IMR-90 (cell line): ENCODE measurements around the gene DYTN. TPM values are rescaled to one million over a fixed set of nuclear protein-coding genes. Genes with fewer than 3 reads are reported as not detected.

Source experiments
- ATAC-seq: fragments of 200-7000 bp; cut with Tn5 transposase; 2 replicates; pipeline ENCODE4 v1.9.1; 2020; ENCODE audit warnings: low read depth, mild to moderate bottlenecking, moderate library complexity
- BruUV-seq: library from RNA; stranded (reverse); fragments of 400-500 nt; replicated peaks from 2 replicates; lab custom pipeline; 2021; lab: Mats Ljungman, UMichigan
- CTCF ChIA-PET: fragments of 300-600 bp; formaldehyde crosslinking; extraction: SDS; loops from one replicate; lab custom pipeline; 2021; ENCODE audit warnings: antibody characterized with exemption; lab: Yijun Ruan, JAX
- POLR2A ChIA-PET: fragments of 300-600 bp; sonication (Branson Sonifier 250); formaldehyde crosslinking; loops from one replicate; lab custom pipeline; 2022; ENCODE audit warnings: antibody characterized with exemption; ENCODE audit not compliant: unreplicated experiment; lab: Charles Lee
- DNase-seq: peaks from one replicate; pipeline ENCODE4 v3.0.0; 2013
- H2AFZ ChIP-seq: replicated peaks from 2 replicates; pipeline ENCODE3; 2013; ENCODE audit warnings: low read length, mild to moderate bottlenecking; ENCODE audit not compliant: poor library complexity
- H2AK5ac ChIP-seq: 2 replicates; pipeline ENCODE4 v1.6.1; 2013; ENCODE audit warnings: low read depth, low read length, inconsistent platforms
- H2AK9ac ChIP-seq: replicated peaks from 2 replicates; pipeline ENCODE3; 2013; ENCODE audit warnings: mild to moderate bottlenecking, low read depth, low read length, moderate library complexity; ENCODE audit not compliant: poor library complexity
- H2BK120ac ChIP-seq: 2 replicates; pipeline ENCODE4 v1.6.1; 2013; ENCODE audit warnings: low read depth, low read length, inconsistent platforms
- H2BK15ac ChIP-seq: 3 replicates; pipeline ENCODE4 v1.6.1; 2013; ENCODE audit warnings: low read depth, low read length, inconsistent platforms
- H2BK20ac ChIP-seq: 2 replicates; pipeline ENCODE4 v1.6.1; 2013; ENCODE audit warnings: low read depth, mild to moderate bottlenecking, inconsistent platforms, low read length, moderate library complexity
- H2BK5ac ChIP-seq: 2 replicates; pipeline ENCODE4 v1.6.1; 2013; ENCODE audit warnings: mild to moderate bottlenecking, low read depth, low read length, inconsistent platforms; ENCODE audit not compliant: poor library complexity, severe bottlenecking
- H3K14ac ChIP-seq: replicated peaks from 2 replicates; pipeline ENCODE4 v1.6.1; 2013; ENCODE audit warnings: low read depth, low read length, inconsistent platforms
- H3K18ac ChIP-seq: 2 replicates; pipeline ENCODE4 v1.6.1; 2013; ENCODE audit warnings: low read depth, low read length, control low read depth
- H3K23ac ChIP-seq: 2 replicates; pipeline ENCODE4 v1.6.1; 2013; ENCODE audit warnings: low read depth, low read length, inconsistent platforms
- H3K27ac ChIP-seq: 2 replicates; pipeline ENCODE4 v1.5.1; 2013; ENCODE audit warnings: mild to moderate bottlenecking, control low read depth, low read length; ENCODE audit not compliant: insufficient read depth
- H3K27me3 ChIP-seq: 2 replicates; pipeline ENCODE4 v1.6.1; 2013; ENCODE audit warnings: low read length; ENCODE audit not compliant: control insufficient read depth, insufficient read depth
- H3K36me3 ChIP-seq: 2 replicates; pipeline ENCODE4 v1.6.1; 2013; ENCODE audit warnings: low read length, mixed read lengths; ENCODE audit not compliant: control insufficient read depth, insufficient read depth
- H3K4ac ChIP-seq: 2 replicates; pipeline ENCODE4 v1.6.1; 2013; ENCODE audit warnings: low read depth, low read length, inconsistent platforms
- H3K4me1 ChIP-seq: 2 replicates; pipeline ENCODE4 v1.6.1; 2013; ENCODE audit warnings: low read length, mixed read lengths; ENCODE audit not compliant: control insufficient read depth, insufficient read depth
- H3K4me2 ChIP-seq: 2 replicates; pipeline ENCODE4 v1.6.1; 2013; ENCODE audit warnings: low read depth, mild to moderate bottlenecking, control low read depth, low read length, moderate library complexity
- H3K4me3 ChIP-seq: 2 replicates; pipeline ENCODE4 v1.5.1; 2013; ENCODE audit warnings: low read depth, mild to moderate bottlenecking, control low read depth, low read length, moderate library complexity; ENCODE audit not compliant: insufficient read depth
- H3K56ac ChIP-seq: 2 replicates; pipeline ENCODE4 v1.6.1; 2013; ENCODE audit warnings: low read length, inconsistent platforms; ENCODE audit not compliant: insufficient read depth; ENCODE audit errors: extremely low read depth
- H3K79me1 ChIP-seq, 2 experiments: 2 replicates each; pipeline ENCODE4 v1.6.1; 2013; ENCODE audit warnings: low read length in 2 of 2, inconsistent platforms in 1 of 2, low read depth in 1 of 2
- H3K9ac ChIP-seq: 2 replicates; pipeline ENCODE4 v1.6.1; 2013; ENCODE audit warnings: low read depth, low read length, control low read depth
- H3K9me1 ChIP-seq: 2 replicates; pipeline ENCODE4 v1.6.1; 2013; ENCODE audit warnings: low read length, inconsistent platforms; ENCODE audit not compliant: insufficient read depth
- H3K9me3 ChIP-seq: 2 replicates; pipeline ENCODE4 v1.6.1; 2013; ENCODE audit warnings: low read length; ENCODE audit not compliant: control insufficient read depth, insufficient read depth
- H4K20me1 ChIP-seq: 2 replicates; pipeline ENCODE4 v1.6.1; 2013; ENCODE audit warnings: low read length, inconsistent platforms; ENCODE audit not compliant: insufficient read depth
- H4K5ac ChIP-seq: 2 replicates; pipeline ENCODE4 v1.6.1; 2013; ENCODE audit warnings: mild to moderate bottlenecking, low read depth, low read length, control low read depth
- H4K8ac ChIP-seq, 2 experiments: 2 replicates each; pipeline ENCODE4 v1.6.1; 2013; ENCODE audit warnings: low read depth in 2 of 2, low read length in 2 of 2, control low read depth in 1 of 2, inconsistent platforms in 1 of 2
- H4K91ac ChIP-seq: 2 replicates; pipeline ENCODE4 v1.6.1; 2013; ENCODE audit warnings: low read depth, low read length, inconsistent platforms; ENCODE audit not compliant: insufficient read depth
- CEBPB ChIP-seq: IDR thresholded peaks from 2 replicates; pipeline ENCODE4 v1.6.1; 2012; ENCODE audit warnings: low read depth, low read length, improper control_type of control experiment
- CHD1 ChIP-seq: IDR thresholded peaks from 2 replicates; pipeline ENCODE4 v1.6.1; 2012; ENCODE audit warnings: low read depth, low read length, improper control_type of control experiment
- FOS ChIP-seq: fragments of 150-350 bp; IDR thresholded peaks from 2 replicates; pipeline ENCODE4 v1.6.1; 2016; ENCODE audit warnings: low read depth, low read length
- MAFK ChIP-seq: IDR thresholded peaks from 2 replicates; pipeline ENCODE4 v1.6.1; 2012; ENCODE audit warnings: low read depth, low read length, improper control_type of control experiment
- MAZ ChIP-seq: IDR thresholded peaks from 2 replicates; pipeline ENCODE4 v1.6.1; 2012; ENCODE audit warnings: low read depth, mild to moderate bottlenecking, low read length, improper control_type of control experiment, moderate library complexity, borderline replicate concordance
- MXI1 ChIP-seq: IDR thresholded peaks from 2 replicates; pipeline ENCODE4 v1.6.1; 2012; ENCODE audit warnings: low read depth, mild to moderate bottlenecking, low read length, moderate library complexity, borderline replicate concordance
- RCOR1 ChIP-seq: IDR thresholded peaks from 2 replicates; pipeline ENCODE4 v1.6.1; 2012; ENCODE audit warnings: mild to moderate bottlenecking, low read length, improper control_type of control experiment; ENCODE audit not compliant: insufficient replicate concordance
- SMC3 ChIP-seq: fragments of 150-350 bp; IDR thresholded peaks from 2 replicates; pipeline ENCODE4 v1.6.1; 2016; ENCODE audit warnings: low read depth, mild to moderate bottlenecking, antibody characterized with exemption, low read length, moderate library complexity
- WGBS, 2 experiments: methylation state at CpG; one replicate each; pipeline versions ENCODE4 v1.1.5 to v1.1.7; 2013; ENCODE audit warnings: missing lambda C conversion rate in 2 of 2; ENCODE audit not compliant: insufficient read length in 1 of 2; ENCODE audit errors: extremely low coverage in 2 of 2; 5-methylcytosine and 5-hydroxymethylcytosine counted together
- dilution Hi-C: fragments of 300-500 bp; cut with HindIII; formaldehyde crosslinking; loops from one replicate; pipeline ENCODE4 v1.14.3; 2018; ENCODE audit warnings: low sequenced_read_pairs; ENCODE audit not compliant: unreplicated experiment
- in situ Hi-C: fragments of 300-500 bp; cut with MboI; formaldehyde crosslinking; loops from 3 replicates; pipeline ENCODE4 v1.14.3; 2019; ENCODE audit warnings: low sequenced_read_pairs, inconsistent platforms, mixed read lengths
- intact Hi-C: fragments of 100-400 bp; cut with micrococcal nuclease; formaldehyde crosslinking; loops from 2 replicates; pipeline ENCODE4 v1.10.0; 2022
- polyA plus RNA-seq, 3 experiments: library from polyadenylated mRNA; depleted of rRNA; stranded (reverse); fragments of >200 nt; gene quantifications; 2 replicates each; pipeline ENCODE4 v1.2.3, GENCODE V29; 2012; ENCODE audit warnings: low replicate concordance in 1 of 3
- total RNA-seq: library from RNA; depleted of rRNA; stranded (reverse); fragments of >200 nt; gene quantifications from 2 replicates; pipeline ENCODE4 v1.2.3, GENCODE V29; 2012
- TF ChIP-seq, protein P1 (sequence below): conservative IDR thresholded peaks from 2 replicates; pipeline ENCODE4 v1.5.1; 2012; ENCODE audit warnings: mild to moderate bottlenecking, low read depth, low read length, improper control_type of control experiment
- TF ChIP-seq, protein P2 (sequence below): fragments of 150-350 bp; IDR thresholded peaks from 2 replicates; pipeline ENCODE4 v1.6.1; 2017; ENCODE audit warnings: mild to moderate bottlenecking, antibody characterized with exemption, low read length, low read depth
- TF ChIP-seq, protein P3 (sequence below): fragments of 150-350 bp; IDR thresholded peaks from 2 replicates; pipeline ENCODE4 v1.6.1; 2016; ENCODE audit warnings: low read depth, mild to moderate bottlenecking, low read length, moderate library complexity, borderline replicate concordance

The DYTN gene
- total and polyA plus RNA-seq, 2 of the 4 experiments (the other 2 are of a cell fraction) = not detected

- Histone ChIP-seq H3K56ac (no peak overlapping the region), H4K91ac (no peak overlapping the region), H2BK15ac (no peak overlapping the region), H3K23ac (no peak overlapping the region), H3K4me2 (no peak overlapping the region), H3K36me3 (no peaks in the 10 kb centered on the region), H3K14ac (no peak overlapping the region), H3K27ac (no peak overlapping the region), H4K8ac (no peak overlapping the region), H3K79me1 (no peaks in the 10 kb centered on the region), H2BK20ac (no peak overlapping the region), H3K4ac (no peak overlapping the region), H3K27me3 (peaks cover 10% of the 10 kb centered on the region), H2BK120ac (no peak overlapping the region), H2AK9ac (no peak overlapping the region), H2AFZ (no peak overlapping the region), H4K20me1 (no peaks in the 10 kb centered on the region), H3K18ac (no peak overlapping the region), H3K4me1 (no peaks in the 10 kb centered on the region), H4K5ac (no peak overlapping the region), H3K9me1 (no peaks in the 10 kb centered on the region), H3K9ac (no peak overlapping the region), H2BK5ac (no peak overlapping the region), H3K9me3 (no peaks in the 10 kb centered on the region), H2AK5ac (no peak overlapping the region), H3K4me3 (no peak overlapping the region)
- in situ Hi-C loops = no loop called here
- intact Hi-C loops = no loop called here
- dilution Hi-C loops = no loop called here
- POLR2A ChIA-PET = no interaction called here
- DNase-seq = no peak
- TF ChIP-seq, protein P1, sequence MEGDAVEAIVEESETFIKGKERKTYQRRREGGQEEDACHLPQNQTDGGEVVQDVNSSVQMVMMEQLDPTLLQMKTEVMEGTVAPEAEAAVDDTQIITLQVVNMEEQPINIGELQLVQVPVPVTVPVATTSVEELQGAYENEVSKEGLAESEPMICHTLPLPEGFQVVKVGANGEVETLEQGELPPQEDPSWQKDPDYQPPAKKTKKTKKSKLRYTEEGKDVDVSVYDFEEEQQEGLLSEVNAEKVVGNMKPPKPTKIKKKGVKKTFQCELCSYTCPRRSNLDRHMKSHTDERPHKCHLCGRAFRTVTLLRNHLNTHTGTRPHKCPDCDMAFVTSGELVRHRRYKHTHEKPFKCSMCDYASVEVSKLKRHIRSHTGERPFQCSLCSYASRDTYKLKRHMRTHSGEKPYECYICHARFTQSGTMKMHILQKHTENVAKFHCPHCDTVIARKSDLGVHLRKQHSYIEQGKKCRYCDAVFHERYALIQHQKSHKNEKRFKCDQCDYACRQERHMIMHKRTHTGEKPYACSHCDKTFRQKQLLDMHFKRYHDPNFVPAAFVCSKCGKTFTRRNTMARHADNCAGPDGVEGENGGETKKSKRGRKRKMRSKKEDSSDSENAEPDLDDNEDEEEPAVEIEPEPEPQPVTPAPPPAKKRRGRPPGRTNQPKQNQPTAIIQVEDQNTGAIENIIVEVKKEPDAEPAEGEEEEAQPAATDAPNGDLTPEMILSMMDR = no peak
- TF ChIP-seq MXI1 = no peak
- TF ChIP-seq MAZ = no peak
- TF ChIP-seq FOS = no peak
- TF ChIP-seq CHD1 = no peak
- TF ChIP-seq CEBPB = no peak
- TF ChIP-seq, protein P2, sequence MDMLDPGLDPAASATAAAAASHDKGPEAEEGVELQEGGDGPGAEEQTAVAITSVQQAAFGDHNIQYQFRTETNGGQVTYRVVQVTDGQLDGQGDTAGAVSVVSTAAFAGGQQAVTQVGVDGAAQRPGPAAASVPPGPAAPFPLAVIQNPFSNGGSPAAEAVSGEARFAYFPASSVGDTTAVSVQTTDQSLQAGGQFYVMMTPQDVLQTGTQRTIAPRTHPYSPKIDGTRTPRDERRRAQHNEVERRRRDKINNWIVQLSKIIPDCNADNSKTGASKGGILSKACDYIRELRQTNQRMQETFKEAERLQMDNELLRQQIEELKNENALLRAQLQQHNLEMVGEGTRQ = no peak
- TF ChIP-seq SMC3 = no peak
- TF ChIP-seq MAFK = no peak
- TF ChIP-seq, protein P3, sequence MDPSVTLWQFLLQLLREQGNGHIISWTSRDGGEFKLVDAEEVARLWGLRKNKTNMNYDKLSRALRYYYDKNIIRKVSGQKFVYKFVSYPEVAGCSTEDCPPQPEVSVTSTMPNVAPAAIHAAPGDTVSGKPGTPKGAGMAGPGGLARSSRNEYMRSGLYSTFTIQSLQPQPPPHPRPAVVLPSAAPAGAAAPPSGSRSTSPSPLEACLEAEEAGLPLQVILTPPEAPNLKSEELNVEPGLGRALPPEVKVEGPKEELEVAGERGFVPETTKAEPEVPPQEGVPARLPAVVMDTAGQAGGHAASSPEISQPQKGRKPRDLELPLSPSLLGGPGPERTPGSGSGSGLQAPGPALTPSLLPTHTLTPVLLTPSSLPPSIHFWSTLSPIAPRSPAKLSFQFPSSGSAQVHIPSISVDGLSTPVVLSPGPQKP = no peak
- TF ChIP-seq RCOR1 = no peak
- WGBS, 2 experiments = 0% methylated on average over 2 of the region's 2 CpGs; no CpG with 5 or more reads in 1 of the 2 experiments
- BruUV-seq = no TSS peak
- CTCF ChIA-PET = no interaction called here
- no peak for ATAC-seq
Observed at GRCh38 chr2:206639636-206640035, 78.6 kb downstream of the DYTN start.
